ENCODE data around the gene EIF4G1. TPM values are rescaled to one million over a fixed set of nuclear protein-coding genes. Genes with fewer than 3 reads are reported as not detected.

Gene EIF4G1
- total and polyA plus RNA-seq, 2 of the 8 experiments (the other 6 are each of a cell fraction or from before 2014, with no cell fraction given) = 318 to 473 TPM

DNA sequence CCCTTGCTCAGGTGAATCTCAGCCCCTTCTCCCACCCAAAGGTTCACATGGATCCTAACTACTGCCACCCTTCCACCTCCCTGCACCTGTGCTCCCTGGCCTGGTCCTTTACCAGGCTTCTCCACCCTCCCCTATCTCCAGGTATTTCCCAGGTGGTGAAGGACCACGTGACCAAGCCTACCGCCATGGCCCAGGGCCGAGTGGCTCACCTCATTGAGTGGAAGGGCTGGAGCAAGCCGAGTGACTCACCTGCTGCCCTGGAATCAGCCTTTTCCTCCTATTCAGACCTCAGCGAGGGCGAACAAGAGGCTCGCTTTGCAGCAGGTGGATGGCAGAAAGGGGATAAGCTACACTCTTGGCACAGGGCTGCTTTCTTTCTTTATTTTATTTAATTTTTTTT is 27.5 kb downstream of the EIF4G1 start:
- no peaks in the 10 kb centered on the region for H3K9me3 ChIP-seq (ENCODE audit: insufficient read depth in 2 of 2, low read depth in 1 of 2, low read length in 1 of 2)
- no peak overlapping the region for H2BK20ac ChIP-seq (ENCODE audit: low read length)
- H3K4me3 ChIP-seq (ENCODE audit: extremely low read depth in 1 of 4, insufficient read depth in 2 of 4, low read depth in 3 of 4, low read length in 4 of 4) = no peak overlapping the region
- no peak overlapping the region for H2BK120ac ChIP-seq (replicated peaks; ENCODE audit: low read depth, low read length)
- H2BK12ac ChIP-seq (ENCODE audit: low read depth, low read length) = no peak overlapping the region
- no peak overlapping the region for H3K4me2 ChIP-seq (ENCODE audit: insufficient read depth in 1 of 2, low read depth in 2 of 2, low read length in 2 of 2)
- no peak overlapping the region for H3K56ac ChIP-seq (replicated peaks; ENCODE audit: insufficient read length, low read depth, low read length)
- no peak overlapping the region for H4K8ac ChIP-seq (ENCODE audit: extremely low read depth, insufficient read depth, low read length)
- no peak overlapping the region for H3K9ac ChIP-seq (replicated peaks in 1 of 4; ENCODE audit: extremely low read depth in 1 of 4, low read depth in 3 of 4, low read length in 3 of 4)
- WGBS, 2 experiments (ENCODE audit: extremely low coverage in 1 of 2, insufficient coverage in 1 of 2, insufficient read length in 1 of 2, insufficient replicate concordance in 2 of 2, low coverage in 1 of 2, low lambda C conversion rate in 2 of 2, missing lambda C conversion rate in 1 of 2) = 83% methylated on average over 7 of the region's 7 CpGs; no CpG with 5 or more reads in 1 of the 2 experiments
- no peaks in the 10 kb centered on the region for H3K27me3 ChIP-seq (replicated peaks in 1 of 4; ENCODE audit: control insufficient read depth in 3 of 4, extremely low read depth in 1 of 4, insufficient read depth in 3 of 4, low read length in 3 of 4)
- no peak overlapping the region for H3K14ac ChIP-seq (ENCODE audit: insufficient read length)
- no peak overlapping the region for H2AFZ ChIP-seq (ENCODE audit: low read length)
- H3K27ac ChIP-seq (ENCODE audit: low read depth, low read length) = no peak overlapping the region
- H3K4me1 ChIP-seq (replicated peaks in 1 of 4; ENCODE audit: control insufficient read depth in 3 of 4, insufficient read depth in 4 of 4, low read length in 3 of 4) = peaks cover 5 to 30% (median 20%) of the 10 kb centered on the region in 4 experiments
- no peak overlapping the region for H3K23ac ChIP-seq (ENCODE audit: insufficient read length)
- H3K23me2 ChIP-seq (ENCODE audit: low read depth, low read length) = peaks cover 5% of the 10 kb centered on the region; the same call in 1 of the 2 replicates
- DNase-seq (ENCODE audit: low read depth in 1 of 2, low spot score in 2 of 2) = no peak
- H2BK15ac ChIP-seq (ENCODE audit: low read length) = no peak overlapping the region
- H2AK5ac ChIP-seq (ENCODE audit: low read depth, low read length) = no peak overlapping the region
- H4K5ac ChIP-seq (ENCODE audit: insufficient read length, low read depth, low read length) = no peak overlapping the region
- H3K79me2 ChIP-seq (ENCODE audit: control insufficient read depth in 1 of 2, insufficient read depth in 2 of 2, low read length in 2 of 2) = peaks cover 0 to 2% of the 10 kb centered on the region in 2 experiments; a peak in 1 of 4 replicates
- H3K18ac ChIP-seq (ENCODE audit: extremely low read depth, low read length) = no peak overlapping the region
- peaks cover 0 to 16% (median 1%) of the 10 kb centered on the region in 4 experiments; a peak in 5 of 8 replicates for H3K36me3 ChIP-seq (ENCODE audit: control insufficient read depth in 2 of 4, insufficient read depth in 4 of 4, low read length in 3 of 4)
- peaks cover 13 to 28% of the 10 kb centered on the region in 2 experiments for H4K20me1 ChIP-seq (replicated peaks in 1 of 2; ENCODE audit: control insufficient read depth in 1 of 2, insufficient read depth in 2 of 2, low read length in 2 of 2)
- H3K4ac ChIP-seq (replicated peaks; ENCODE audit: insufficient read length, low read depth, low read length) = no peak overlapping the region
- FAIRE-seq = no peak
- ChIA-PET CTCF (ENCODE audit: partially characterized antibody) (interaction anchor here (1.0 to 7.4 kb wide), 7 partner anchors 11 to 201 kb away, joined by 3 to 49 read pairs (median 4); no protein-coding TSS in a partner anchor), POLR2A (ENCODE audit: partially characterized antibody) (interaction anchor here (0.5 to 2.1 kb wide), 5 partner anchors 11 to 708 kb away, joined by 3 to 7 read pairs (median 4); no protein-coding TSS in a partner anchor)
- H4K91ac ChIP-seq (replicated peaks; ENCODE audit: insufficient read length, low read length) = no peak overlapping the region
- peaks cover 6% of the 10 kb centered on the region for H3K79me1 ChIP-seq (ENCODE audit: low read depth, low read length)
- H2BK5ac ChIP-seq (ENCODE audit: low read depth, low read length) = no peak overlapping the region
- TF ChIP-seq GABPA (IDR thresholded peaks at IDR 0.05; ENCODE audit: borderline replicate concordance, insufficient read depth, low read length) (no peak), BCL11A (IDR thresholded peaks at IDR 0.05; ENCODE audit: low read depth in 2 of 2, low read length in 2 of 2) (no peak), CEBPB (IDR thresholded peaks at IDR 0.05; ENCODE audit: low read depth, low read length) (no peak), FOSL1 (IDR thresholded peaks at IDR 0.05; ENCODE audit: insufficient read depth, low read depth, low read length) (no peak), SIRT6 (IDR thresholded peaks at IDR 0.05; ENCODE audit: low read length) (no peak), BRCA1 (IDR thresholded peaks at IDR 0.05; ENCODE audit: low read depth, low read length) (no peak), ZNF274 (IDR thresholded peaks at IDR 0.05; ENCODE audit: borderline replicate concordance, extremely low read depth, low read length) (no peak), RXRA (IDR thresholded peaks at IDR 0.05; ENCODE audit: insufficient read depth, low read depth, low read length) (no peak), NANOG (IDR thresholded peaks at IDR 0.05; ENCODE audit: insufficient read depth, low read depth, low read length, poor library complexity, severe bottlenecking) (no peak)
- TF ChIP-seq, protein P1, sequence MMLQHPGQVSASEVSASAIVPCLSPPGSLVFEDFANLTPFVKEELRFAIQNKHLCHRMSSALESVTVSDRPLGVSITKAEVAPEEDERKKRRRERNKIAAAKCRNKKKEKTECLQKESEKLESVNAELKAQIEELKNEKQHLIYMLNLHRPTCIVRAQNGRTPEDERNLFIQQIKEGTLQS (IDR thresholded peaks at IDR 0.05; ENCODE audit: insufficient read depth, low read depth, low read length) = no peak

Measured in H1 (cell line).